GM19239 (cell line): ENCODE data around the gene SARM1.
"Not testable (repeated sequence)": the region's sequence is repeated elsewhere in the genome, so short reads cannot be mapped to it uniquely, and the experiment has no call there.

Experiments used
- DNase-seq: peaks from one replicate; pipeline ENCODE4 v3.0.0; 2011; ENCODE audit warnings: low spot score; ENCODE audit not compliant: insufficient read length
- FAIRE-seq: peaks from 2 replicates; lab custom pipeline; 2011; peaks lifted over from hg19 to GRCh38; lab: Jason Lieb, UNC

SARM1 gene

GRCh38 chr17:28371245-28372202, at the start of gene SARM1:
TSS of gene SARM1 (plus strand) at chr17:28371694. CDS start at chr17:28372033, 339 bp downstream.
- DNase-seq (peak; percentile 96), FAIRE-seq (peak; percentile 81)

- no peak for DNase-seq
- FAIRE-seq = no peak
Measured at GRCh38 chr17:28324267-28324745, 47.2 kb upstream of the SARM1 start.

GRCh38 chr17:28324781-28325180, 46.7 kb upstream of the SARM1 start:
- FAIRE-seq (no peak), DNase-seq (no peak)

- no peak for FAIRE-seq
- DNase-seq = no peak
Measured at GRCh38 chr17:28325211-28325610, 46.3 kb upstream of the SARM1 start.

- FAIRE-seq = no peak
- no peak for DNase-seq
Measured at GRCh38 chr17:28326114-28326513, 45.4 kb upstream of the SARM1 start.

- DNase-seq = no peak
- no peak for FAIRE-seq
Measured at GRCh38 chr17:28327031-28327607, 44.4 kb upstream of the SARM1 start.

- DNase-seq (no peak), FAIRE-seq (no peak)
Measured at GRCh38 chr17:28327709-28328108, 43.8 kb upstream of the SARM1 start.

- FAIRE-seq (no peak), DNase-seq (no peak)
Measured at GRCh38 chr17:28328325-28328724, 43.2 kb upstream of the SARM1 start.

GRCh38 chr17:28330671-28331070, 40.8 kb upstream of the SARM1 start:
- DNase-seq (no peak), FAIRE-seq (no peak)

GRCh38 chr17:28331891-28332420, 39.5 kb upstream of the SARM1 start:
- no peak for DNase-seq
- FAIRE-seq = no peak

GRCh38 chr17:28333083-28333746, 38.3 kb upstream of the SARM1 start:
- DNase-seq (no peak), FAIRE-seq (no peak)

GRCh38 chr17:28334171-28334570, 37.3 kb upstream of the SARM1 start:
- FAIRE-seq (no peak), DNase-seq (no peak)

GRCh38 chr17:28334666-28335200, 36.8 kb upstream of the SARM1 start:
- no peak for DNase-seq
- FAIRE-seq = no peak

GRCh38 chr17:28335201-28335958, 36.1 kb upstream of the SARM1 start, which contains the start of the genes IFT20 and TNFAIP1:
TSS of gene IFT20 (minus strand) at chr17:28335472. CDS start at chr17:28331985, 3,487 bp downstream.
TSS of gene TNFAIP1 (plus strand) at chr17:28335761. CDS start at chr17:28339522, 3,761 bp downstream.
- DNase-seq = peak; percentile 95
- FAIRE-seq = peak; percentile 99

GRCh38 chr17:28335959-28336871, 35.3 kb upstream of the SARM1 start:
- FAIRE-seq (peak; percentile 54), DNase-seq (no peak)

GRCh38 chr17:28338056-28338768, 33.3 kb upstream of the SARM1 start:
- no peak for FAIRE-seq
- DNase-seq = no peak

GRCh38 chr17:28338769-28339212, 32.7 kb upstream of the SARM1 start:
- not testable (repeated sequence) for FAIRE-seq, DNase-seq

- DNase-seq = no peak
- no peak for FAIRE-seq
Measured at GRCh38 chr17:28339431-28339830, 32.1 kb upstream of the SARM1 start.
